Mesothelial cell of epicardium (in vitro differentiated cells): ENCODE measurements around the gene STOML1. TPM values are rescaled to one million over a fixed set of nuclear protein-coding genes. Genes with fewer than 3 reads are reported as not detected.
"Not testable (repeated sequence)": the region's sequence is repeated elsewhere in the genome, so short reads cannot be mapped to it uniquely, and the experiment has no call there.

Experiments used
- DNase-seq, 2 experiments: peaks; one replicate each; pipeline ENCODE4 v3.0.0; 2021; ENCODE audit warnings: low spot score in 2 of 2; ENCODE audit not compliant: unreplicated experiment in 2 of 2
- H3K27ac Mint-ChIP-seq: 2 replicates; pipeline ENCODE4 v1.8.0; 2021; ENCODE audit warnings: mixed read lengths
- H3K27me3 Mint-ChIP-seq: 2 replicates; pipeline ENCODE4 v1.8.0; 2021; ENCODE audit warnings: low read depth, mixed read lengths
- H3K36me3 Mint-ChIP-seq: 2 replicates; pipeline ENCODE4 v1.8.0; 2021; ENCODE audit warnings: mixed read lengths
- H3K4me1 Mint-ChIP-seq: 2 replicates; pipeline ENCODE4 v1.8.0; 2021; ENCODE audit warnings: mixed read lengths
- H3K4me3 Mint-ChIP-seq: 2 replicates; pipeline ENCODE4 v1.8.0; 2021; ENCODE audit warnings: mild to moderate bottlenecking, moderate library complexity, mixed read lengths
- H3K9me3 Mint-ChIP-seq: 2 replicates; pipeline ENCODE4 v1.8.0; 2021; ENCODE audit warnings: mixed read lengths
- CTCF ChIP-seq: fragments of 200-600 bp; sonication (generic); IDR thresholded peaks from one replicate; pipeline ENCODE4 v1.5.0; 2021; ENCODE audit warnings: antibody characterized with exemption; ENCODE audit not compliant: unreplicated experiment
- total RNA-seq: library from RNA; stranded (reverse); gene quantifications from 3 replicates; pipeline ENCODE4 v1.2.1, GENCODE V29; 2021

The STOML1 gene
- total RNA-seq, 1 donor from 2014 or later = 11.9 TPM

DNA sequence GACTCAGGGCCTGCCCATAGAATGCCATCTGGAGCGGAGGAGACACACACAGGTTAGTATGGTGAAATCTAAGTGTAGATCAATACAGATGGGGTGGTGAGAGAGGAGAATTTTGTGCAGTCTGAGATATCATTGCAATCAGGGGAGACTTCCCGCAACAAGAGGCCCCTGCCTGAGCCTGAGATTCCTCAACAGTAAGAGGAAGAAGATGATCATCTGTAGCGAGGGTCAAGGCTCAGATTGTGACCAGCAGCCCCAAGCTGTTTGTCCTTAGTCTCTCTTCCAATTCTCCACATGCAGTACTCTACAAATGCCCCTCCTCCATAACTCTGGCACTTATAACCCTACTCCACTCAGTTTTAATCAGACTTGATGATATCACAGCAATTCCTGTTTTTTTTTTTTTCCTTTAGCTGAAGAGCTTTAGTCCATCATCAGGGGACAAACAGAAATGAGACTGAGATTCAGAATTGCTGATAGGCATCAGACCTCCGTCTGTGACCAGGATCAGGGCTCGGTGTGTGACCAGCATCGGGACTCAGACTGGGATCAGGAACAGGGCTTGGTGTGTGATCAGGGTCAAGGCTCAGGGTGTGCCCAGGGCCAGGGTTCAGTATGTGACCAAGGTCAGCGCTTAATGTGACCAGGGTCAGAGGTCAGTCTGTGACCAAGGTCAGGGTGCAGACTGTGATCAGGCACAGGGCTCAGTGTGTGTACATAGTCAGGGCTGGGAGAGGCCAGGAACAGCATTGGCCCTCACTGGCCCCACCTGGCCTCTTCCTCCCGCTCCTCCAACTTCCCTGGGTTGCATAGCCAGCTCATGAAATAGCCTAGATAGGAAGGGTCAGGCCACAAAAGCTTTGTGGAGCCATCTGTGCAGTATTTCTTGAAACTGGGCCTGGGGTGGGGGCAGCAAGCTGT lies 51.8 kb downstream of the STOML1 start:
- H3K4me3 Mint-ChIP-seq = no peak overlapping the region

DNA sequence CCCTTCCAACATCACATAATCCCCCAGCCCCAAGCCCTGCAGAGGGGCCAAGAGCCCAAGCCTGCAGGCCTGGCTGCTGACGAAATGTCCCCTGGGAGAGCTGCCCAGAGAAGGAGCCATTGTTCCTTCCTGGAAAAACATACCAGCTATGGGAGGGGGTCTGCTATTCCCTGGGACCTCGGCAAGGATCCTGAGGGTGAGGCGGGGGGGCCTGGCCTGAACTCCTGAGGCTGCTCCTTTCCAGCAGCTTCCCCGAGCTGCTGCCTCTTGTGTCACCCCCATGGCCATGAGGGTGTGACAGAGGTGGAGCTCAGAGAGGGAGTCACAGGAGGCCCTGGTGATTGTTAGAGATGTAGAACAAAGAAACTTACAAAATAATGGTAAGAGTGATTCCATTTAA lies 53.0 kb downstream of the STOML1 start:
- peak overlapping the region; percentile 67 for H3K27ac Mint-ChIP-seq
- no peak overlapping the region for H3K4me3 Mint-ChIP-seq
- no peaks in the 10 kb centered on the region for H3K27me3 Mint-ChIP-seq
- no peaks in the 10 kb centered on the region for H3K36me3 Mint-ChIP-seq
- TF ChIP-seq CTCF = no peak
- no peak for DNase-seq
- H3K9me3 Mint-ChIP-seq = no peaks in the 10 kb centered on the region
- H3K4me1 Mint-ChIP-seq = peaks cover 64% of the 10 kb centered on the region

More for the DNA sequence above, 51.8 kb downstream of the STOML1 start:
- Mint-ChIP-seq H3K4me1 (peaks cover 70% of the 10 kb centered on the region), H3K27ac (peak overlapping the region; percentile 31), H3K9me3 (no peaks in the 10 kb centered on the region), H3K36me3 (peaks cover 4% of the 10 kb centered on the region), H3K27me3 (no peaks in the 10 kb centered on the region)
- TF ChIP-seq CTCF = no peak
- no peak for DNase-seq

DNA sequence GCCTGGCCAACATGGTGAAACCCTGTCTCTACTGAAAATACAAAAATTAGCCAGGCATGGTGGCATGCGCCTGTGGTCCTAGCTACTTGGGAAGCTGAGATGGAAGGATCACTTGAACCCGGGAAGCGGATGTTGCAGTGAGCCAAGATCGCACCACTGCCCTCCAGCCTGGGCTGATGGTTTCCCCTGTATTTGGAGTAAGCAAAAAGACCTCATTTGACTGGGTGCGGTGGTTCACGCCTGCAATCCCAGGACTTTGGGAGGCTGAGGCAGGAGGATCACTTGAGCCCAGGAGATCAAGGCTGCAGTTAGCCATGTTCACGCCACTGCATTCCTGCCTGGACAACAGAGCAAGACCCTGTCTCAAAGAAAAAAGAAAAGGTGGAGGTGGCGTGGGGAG lies 53.6 kb downstream of the STOML1 start:
- not testable (repeated sequence) for H3K27me3 Mint-ChIP-seq, H3K27ac Mint-ChIP-seq

GRCh38 chr15:73937726-73938125 lies 54.4 kb downstream of the STOML1 start:
- H3K27ac Mint-ChIP-seq = no peak overlapping the region
- no peaks in the 10 kb centered on the region for H3K36me3 Mint-ChIP-seq
- H3K27me3 Mint-ChIP-seq = no peaks in the 10 kb centered on the region
- DNase-seq = no peak
- no peak for TF ChIP-seq CTCF
- no peaks in the 10 kb centered on the region for H3K9me3 Mint-ChIP-seq
- H3K4me3 Mint-ChIP-seq = no peak overlapping the region
- peaks cover 53% of the 10 kb centered on the region for H3K4me1 Mint-ChIP-seq

More for the DNA sequence above, 53.6 kb downstream of the STOML1 start:
- DNase-seq, H3K9me3 Mint-ChIP-seq, H3K36me3 Mint-ChIP-seq, H3K4me3 Mint-ChIP-seq: not testable (repeated sequence)
- peaks cover 57% of the 10 kb centered on the region for H3K4me1 Mint-ChIP-seq

GRCh38 chr15:73937296-73937695 lies 54.8 kb downstream of the STOML1 start:
- Mint-ChIP-seq H3K36me3 (no peaks in the 10 kb centered on the region), H3K4me1 (peaks cover 51% of the 10 kb centered on the region), H3K9me3 (no peaks in the 10 kb centered on the region), H3K4me3 (no peak overlapping the region), H3K27me3 (no peaks in the 10 kb centered on the region), H3K27ac (no peak overlapping the region)
- DNase-seq = no peak
- no peak for TF ChIP-seq CTCF

DNA sequence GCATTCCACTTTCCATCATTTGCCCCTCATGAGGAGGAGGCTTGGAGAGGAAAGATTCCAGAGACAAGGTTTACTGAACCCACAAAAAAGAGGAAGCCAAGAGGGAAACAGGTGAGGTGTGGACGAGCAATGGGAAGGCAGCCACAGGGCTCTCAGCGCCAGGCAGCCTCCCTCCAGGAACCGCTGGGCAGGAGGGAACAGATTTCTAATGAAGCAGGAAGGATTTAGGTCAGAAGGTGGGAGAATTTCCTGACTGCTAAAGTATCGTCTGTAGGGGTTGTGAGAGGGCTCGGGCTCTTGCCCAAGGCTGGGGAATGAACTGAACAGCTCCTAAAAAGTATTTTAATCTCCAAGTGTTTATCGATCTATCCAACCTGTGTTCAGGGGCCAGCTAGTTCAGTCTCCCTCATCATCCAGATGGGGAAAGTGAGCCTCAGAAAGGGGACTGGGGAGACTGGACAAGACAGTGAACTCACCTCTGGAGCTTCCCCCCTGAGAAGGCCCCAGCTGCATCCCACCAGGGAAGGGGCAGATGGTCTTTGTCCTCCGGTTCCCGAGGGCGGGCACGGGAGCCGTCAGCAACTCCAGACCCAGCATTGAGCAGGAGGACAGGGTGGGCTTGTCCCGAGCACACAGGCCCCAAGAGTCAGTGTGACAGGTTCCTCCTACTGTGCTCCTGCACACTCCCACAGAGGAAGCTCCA lies 55.4 kb downstream of the STOML1 start:
- H3K36me3 Mint-ChIP-seq = no peaks in the 10 kb centered on the region
- H3K4me1 Mint-ChIP-seq = peaks cover 47% of the 10 kb centered on the region
- TF ChIP-seq CTCF = no peak
- no peaks in the 10 kb centered on the region for H3K9me3 Mint-ChIP-seq
- H3K27me3 Mint-ChIP-seq = no peaks in the 10 kb centered on the region
- H3K27ac Mint-ChIP-seq = peak overlapping the region; percentile 55
- H3K4me3 Mint-ChIP-seq = no peak overlapping the region
- peak in 1 of 2 experiments; percentile 9 for DNase-seq
